SK-N-MC (cell line): Measurements from ENCODE around the gene FRK.
"Not testable (repeated sequence)": the region's sequence is repeated elsewhere in the genome, so short reads cannot be mapped to it uniquely, and the experiment has no call there.

ENCODE experiments used
- DNase-seq: peaks from one replicate; pipeline ENCODE4 v3.0.0-alpha.2; 2011; ENCODE audit warnings: low read depth, low spot score
- H3K27ac ChIP-seq: fragments of 200-600 bp; sonication (generic); 2 replicates; pipeline ENCODE4 v1.5.1; 2016; ENCODE audit warnings: mixed run types
- H3K36me3 ChIP-seq: fragments of 200-600 bp; sonication (generic); 2 replicates; pipeline ENCODE4 v1.6.1; 2017; ENCODE audit warnings: antibody characterized with exemption, low read length, mixed read lengths; ENCODE audit not compliant: insufficient read depth
- H3K4me3 ChIP-seq: fragments of 200-600 bp; sonication (generic); 2 replicates; pipeline ENCODE4 v1.5.1; 2016
- H3K9ac ChIP-seq: fragments of 200-600 bp; sonication (generic); 2 replicates; pipeline ENCODE4 v1.8.0; 2017; ENCODE audit warnings: mixed run types, mixed read lengths; ENCODE audit not compliant: insufficient read length
- H3K9me3 ChIP-seq: fragments of 200-600 bp; sonication (generic); 2 replicates; pipeline ENCODE4 v1.6.1; 2017; ENCODE audit warnings: low read depth, mild to moderate bottlenecking, antibody characterized with exemption, low read length, moderate library complexity, mixed read lengths
- EZH2 ChIP-seq: fragments of 200-600 bp; sonication (generic); IDR thresholded peaks from one replicate; pipeline ENCODE4 v1.6.1; 2017; ENCODE audit warnings: antibody characterized with exemption
- FOXP2 ChIP-seq: optimal IDR thresholded peaks from 2 replicates; pipeline ENCODE3; 2011; ENCODE audit warnings: mild to moderate bottlenecking, moderate library complexity; ENCODE audit not compliant: insufficient read depth; ENCODE audit errors: extremely low read length, control extremely low read depth
- POLR2AphosphoS5 ChIP-seq: IDR thresholded peaks from 2 replicates; pipeline ENCODE4 v1.6.1; 2012; ENCODE audit warnings: mild to moderate bottlenecking, low read depth, low read length, borderline replicate concordance

The FRK gene

DNA sequence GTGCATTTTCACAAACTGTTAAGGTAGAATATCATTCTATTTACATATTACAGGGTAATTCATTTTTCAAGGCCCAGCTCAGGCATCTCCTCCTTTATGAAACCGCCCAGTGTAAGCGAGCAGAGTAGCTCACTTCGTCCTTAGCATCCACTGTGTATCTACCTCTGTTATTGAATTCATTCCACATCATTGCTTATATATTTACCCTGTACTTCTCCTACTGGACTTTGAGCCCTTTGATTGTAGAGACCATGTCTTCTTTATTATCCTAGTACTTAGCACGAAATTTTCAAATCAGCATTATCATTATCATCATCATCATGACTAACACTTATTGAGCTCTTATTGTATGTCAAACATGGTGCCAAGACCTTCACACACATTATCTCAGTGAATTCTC is 76.7 kb downstream of the FRK start:
- H3K27ac ChIP-seq: no peak overlapping the region
- H3K4me3 ChIP-seq: no peak overlapping the region
- no peak for DNase-seq
- TF ChIP-seq POLR2AphosphoS5: no peak
- no peak for TF ChIP-seq EZH2
- no peak for TF ChIP-seq FOXP2
- H3K9me3 ChIP-seq: no peaks in the 10 kb centered on the region
- H3K9ac ChIP-seq: no peak overlapping the region
- H3K36me3 ChIP-seq: no peaks in the 10 kb centered on the region

DNA sequence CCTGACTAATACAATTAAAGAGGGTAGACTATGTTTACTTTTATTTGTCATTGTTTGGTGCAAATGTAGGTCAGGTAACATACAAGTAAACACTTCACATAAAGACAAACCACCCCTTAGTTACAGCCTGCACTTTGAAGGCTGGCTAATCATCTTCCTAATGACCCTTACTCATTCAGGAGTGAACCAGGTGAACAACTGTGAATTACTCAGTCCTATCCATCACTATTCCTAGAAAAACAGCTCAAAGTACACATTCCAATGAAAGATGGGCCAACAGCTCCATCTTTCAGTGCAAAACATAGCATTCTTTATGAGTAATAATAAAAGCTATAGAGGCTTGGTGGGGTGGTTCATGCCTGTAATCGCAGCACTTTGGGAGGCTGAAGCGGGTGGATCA is 78.2 kb downstream of the FRK start:
- DNase-seq: no peak
- Histone ChIP-seq H3K9ac (no peak overlapping the region), H3K27ac (no peak overlapping the region), H3K4me3 (no peak overlapping the region), H3K9me3 (no peaks in the 10 kb centered on the region), H3K36me3 (no peaks in the 10 kb centered on the region)
- TF ChIP-seq EZH2 (no peak), FOXP2 (no peak), POLR2AphosphoS5 (no peak)

- Histone ChIP-seq H3K36me3 (no peaks in the 10 kb centered on the region), H3K9ac (no peak overlapping the region), H3K4me3 (no peak overlapping the region), H3K9me3 (no peaks in the 10 kb centered on the region), H3K27ac (no peak overlapping the region)
- TF ChIP-seq POLR2AphosphoS5 (no peak), EZH2 (no peak), FOXP2 (no peak)
- DNase-seq: no peak
Observed at GRCh38 chr6:115977220-115977619, 83.5 kb downstream of the FRK start.

- Histone ChIP-seq H3K4me3 (no peak overlapping the region), H3K36me3 (no peaks in the 10 kb centered on the region), H3K9ac (no peak overlapping the region), H3K27ac (no peak overlapping the region), H3K9me3 (no peaks in the 10 kb centered on the region)
- no peak for DNase-seq
- no peak for TF ChIP-seq EZH2
Observed at GRCh38 chr6:115976321-115976870, 84.3 kb downstream of the FRK start.

GRCh38 chr6:115972679-115973078 is 88.0 kb downstream of the FRK start:
- no peak for TF ChIP-seq EZH2
- TF ChIP-seq POLR2AphosphoS5: no peak
- no peak for TF ChIP-seq FOXP2
- Histone ChIP-seq H3K9me3 (no peaks in the 10 kb centered on the region), H3K9ac (no peak overlapping the region), H3K36me3 (no peaks in the 10 kb centered on the region), H3K27ac (no peak overlapping the region), H3K4me3 (no peak overlapping the region)
- DNase-seq: no peak

GRCh38 chr6:115971785-115972184 is 88.9 kb downstream of the FRK start:
- no peak for TF ChIP-seq EZH2
- TF ChIP-seq FOXP2: no peak
- no peak for TF ChIP-seq POLR2AphosphoS5
- DNase-seq: no peak
- Histone ChIP-seq H3K27ac (no peak overlapping the region), H3K9me3 (no peaks in the 10 kb centered on the region), H3K4me3 (no peak overlapping the region), H3K36me3 (no peaks in the 10 kb centered on the region), H3K9ac (no peak overlapping the region)

GRCh38 chr6:115969930-115970273 is 90.8 kb downstream of the FRK start:
- H3K4me3 ChIP-seq: peak overlapping the region; percentile 37
- peak overlapping the region; percentile 59 for H3K27ac ChIP-seq
- DNase-seq: no peak
- H3K36me3 ChIP-seq: no peaks in the 10 kb centered on the region
- no peak overlapping the region for H3K9ac ChIP-seq
- no peak for TF ChIP-seq POLR2AphosphoS5
- no peak for TF ChIP-seq EZH2
- no peak for TF ChIP-seq FOXP2
- no peaks in the 10 kb centered on the region for H3K9me3 ChIP-seq

DNA sequence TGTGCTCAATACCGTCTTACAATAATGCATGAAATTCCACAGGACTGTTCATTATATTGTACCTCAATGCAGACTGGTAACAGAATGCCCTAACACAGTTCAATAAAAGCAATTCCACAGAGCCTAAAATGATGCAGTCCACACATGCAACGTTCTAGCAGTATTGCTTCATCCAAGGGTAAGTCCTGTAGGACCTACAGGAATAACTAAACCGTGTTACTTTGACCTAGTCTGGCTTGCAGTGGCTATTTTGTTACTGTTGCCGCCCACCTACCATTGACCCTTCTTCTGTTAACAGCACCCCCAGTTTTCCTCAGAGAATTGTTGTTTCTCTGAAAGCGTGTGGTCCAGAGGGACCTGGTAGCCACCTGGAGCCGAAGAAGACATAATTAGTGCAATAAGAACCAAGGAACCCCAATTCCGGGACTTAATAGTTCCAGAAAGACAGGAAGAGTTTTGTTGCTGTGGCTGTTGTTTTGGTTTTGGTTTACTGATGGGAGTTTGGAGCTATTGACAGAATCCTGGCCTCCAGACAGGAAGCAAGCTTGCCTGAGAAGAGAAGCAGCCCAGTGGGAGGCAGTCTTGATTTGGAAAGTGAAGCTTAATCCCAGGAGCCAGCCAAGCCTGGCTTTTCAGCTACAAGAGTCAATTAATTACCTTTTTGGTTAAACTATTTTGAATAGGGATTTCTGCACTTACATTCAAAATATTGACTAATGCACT is 91.3 kb downstream of the FRK start:
- TF ChIP-seq EZH2 (no peak), POLR2AphosphoS5 (no peak), FOXP2 (no peak)
- peak; percentile 48 for DNase-seq
- peak overlapping the region; percentile 59 for H3K27ac ChIP-seq
- H3K4me3 ChIP-seq: peak overlapping the region; percentile 37
- H3K9me3 ChIP-seq: no peaks in the 10 kb centered on the region
- H3K9ac ChIP-seq: no peak overlapping the region
- no peaks in the 10 kb centered on the region for H3K36me3 ChIP-seq

DNA sequence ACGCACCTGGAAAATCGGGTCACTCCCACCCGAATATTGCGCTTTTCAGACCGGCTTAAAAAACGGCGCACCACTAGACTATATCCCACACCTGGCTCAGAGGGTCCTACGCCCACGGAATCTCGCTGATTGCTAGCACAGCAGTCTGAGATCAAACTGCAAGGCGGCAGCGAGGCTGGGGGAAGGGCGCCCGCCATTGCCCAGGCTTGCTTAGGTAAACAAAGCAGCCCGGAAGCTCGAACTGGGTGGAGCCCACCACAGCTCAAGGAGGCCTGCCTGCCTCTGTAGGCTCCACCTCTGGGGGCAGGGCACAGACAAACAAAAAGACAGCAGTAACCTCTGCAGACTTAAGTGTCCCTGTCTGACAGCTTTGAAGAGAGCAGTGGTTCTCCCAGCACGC is 100.4 kb downstream of the FRK start:
- not testable (repeated sequence) for H3K4me3 ChIP-seq, H3K9me3 ChIP-seq, H3K36me3 ChIP-seq, DNase-seq, H3K9ac ChIP-seq, H3K27ac ChIP-seq

GRCh38 chr6:115958958-115959357 is 101.7 kb downstream of the FRK start:
- no peaks in the 10 kb centered on the region for H3K9me3 ChIP-seq
- H3K4me3 ChIP-seq: no peak overlapping the region
- H3K9ac ChIP-seq: no peak overlapping the region
- DNase-seq: no peak
- TF ChIP-seq POLR2AphosphoS5 (no peak), FOXP2 (no peak), EZH2 (no peak)
- H3K27ac ChIP-seq: no peak overlapping the region
- no peaks in the 10 kb centered on the region for H3K36me3 ChIP-seq
